SK-N-MC (cell line): ENCODE measurements around the gene LARGE1.

ENCODE experiments used
- DNase-seq: peaks from one replicate; pipeline ENCODE4 v3.0.0-alpha.2; 2011; ENCODE audit warnings: low read depth, low spot score
- H3K27ac ChIP-seq: fragments of 200-600 bp; sonication (generic); 2 replicates; pipeline ENCODE4 v1.5.1; 2016; ENCODE audit warnings: mixed run types
- H3K36me3 ChIP-seq: fragments of 200-600 bp; sonication (generic); 2 replicates; pipeline ENCODE4 v1.6.1; 2017; ENCODE audit warnings: antibody characterized with exemption, low read length, mixed read lengths; ENCODE audit not compliant: insufficient read depth
- H3K4me3 ChIP-seq: fragments of 200-600 bp; sonication (generic); 2 replicates; pipeline ENCODE4 v1.5.1; 2016
- H3K9ac ChIP-seq: fragments of 200-600 bp; sonication (generic); 2 replicates; pipeline ENCODE4 v1.8.0; 2017; ENCODE audit warnings: mixed run types, mixed read lengths; ENCODE audit not compliant: insufficient read length
- H3K9me3 ChIP-seq: fragments of 200-600 bp; sonication (generic); 2 replicates; pipeline ENCODE4 v1.6.1; 2017; ENCODE audit warnings: low read depth, mild to moderate bottlenecking, antibody characterized with exemption, low read length, moderate library complexity, mixed read lengths
- EZH2 ChIP-seq: fragments of 200-600 bp; sonication (generic); IDR thresholded peaks from one replicate; pipeline ENCODE4 v1.6.1; 2017; ENCODE audit warnings: antibody characterized with exemption
- FOXP2 ChIP-seq: optimal IDR thresholded peaks from 2 replicates; pipeline ENCODE3; 2011; ENCODE audit warnings: mild to moderate bottlenecking, moderate library complexity; ENCODE audit not compliant: insufficient read depth; ENCODE audit errors: extremely low read length, control extremely low read depth
- POLR2AphosphoS5 ChIP-seq: IDR thresholded peaks from 2 replicates; pipeline ENCODE4 v1.6.1; 2012; ENCODE audit warnings: mild to moderate bottlenecking, low read depth, low read length, borderline replicate concordance

The LARGE1 gene

DNA sequence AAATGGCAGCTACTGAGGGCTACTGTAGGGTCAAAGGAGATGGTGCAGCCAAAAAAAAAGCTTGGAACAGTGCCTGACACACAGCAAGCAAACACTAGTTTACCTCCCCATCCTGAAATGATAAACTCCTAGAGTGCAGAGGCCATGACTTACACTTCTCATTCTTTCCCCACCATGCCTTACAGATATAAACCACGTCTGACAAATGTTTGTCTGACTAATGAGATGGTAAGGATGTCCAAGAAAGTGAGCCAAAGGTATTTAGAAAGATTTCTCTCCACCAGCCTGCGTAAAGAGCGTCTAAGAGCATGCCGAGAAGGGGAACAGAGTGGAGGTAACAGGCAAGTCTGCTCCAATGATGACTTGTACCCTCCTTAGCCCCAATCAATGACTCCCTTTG lies 99.0 kb downstream of the LARGE1 start:
- DNase-seq, result no peak
- TF ChIP-seq FOXP2 (no peak), POLR2AphosphoS5 (no peak), EZH2 (no peak)
- H3K27ac ChIP-seq, result no peak overlapping the region
- H3K4me3 ChIP-seq, result no peak overlapping the region
- H3K9me3 ChIP-seq, result no peaks in the 10 kb centered on the region
- H3K9ac ChIP-seq, result no peak overlapping the region
- no peaks in the 10 kb centered on the region for H3K36me3 ChIP-seq

DNA sequence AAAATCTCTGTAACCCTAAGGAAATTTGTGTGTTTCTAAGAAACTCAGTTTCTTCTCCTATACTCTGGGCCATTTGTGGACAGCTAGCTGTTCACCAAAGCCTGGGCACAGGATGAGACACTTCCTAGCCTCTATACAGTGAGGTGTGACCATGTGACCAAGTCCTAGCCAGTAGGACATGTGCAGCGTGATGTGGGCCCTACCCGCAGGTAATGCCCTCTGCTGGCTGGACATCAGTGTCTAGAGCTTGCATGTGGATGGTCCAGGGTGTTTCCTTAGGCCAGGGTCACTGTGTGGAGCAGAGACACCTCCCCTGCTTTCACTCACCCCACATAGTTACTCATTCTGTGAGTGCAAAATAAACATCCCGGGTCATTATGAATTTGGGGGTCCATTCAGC lies 100.5 kb downstream of the LARGE1 start:
- H3K9ac ChIP-seq, result no peak overlapping the region
- TF ChIP-seq EZH2, result no peak
- TF ChIP-seq POLR2AphosphoS5, result no peak
- no peak for TF ChIP-seq FOXP2
- no peak overlapping the region for H3K4me3 ChIP-seq
- H3K9me3 ChIP-seq, result no peaks in the 10 kb centered on the region
- DNase-seq, result no peak
- no peak overlapping the region for H3K27ac ChIP-seq
- no peaks in the 10 kb centered on the region for H3K36me3 ChIP-seq

DNA sequence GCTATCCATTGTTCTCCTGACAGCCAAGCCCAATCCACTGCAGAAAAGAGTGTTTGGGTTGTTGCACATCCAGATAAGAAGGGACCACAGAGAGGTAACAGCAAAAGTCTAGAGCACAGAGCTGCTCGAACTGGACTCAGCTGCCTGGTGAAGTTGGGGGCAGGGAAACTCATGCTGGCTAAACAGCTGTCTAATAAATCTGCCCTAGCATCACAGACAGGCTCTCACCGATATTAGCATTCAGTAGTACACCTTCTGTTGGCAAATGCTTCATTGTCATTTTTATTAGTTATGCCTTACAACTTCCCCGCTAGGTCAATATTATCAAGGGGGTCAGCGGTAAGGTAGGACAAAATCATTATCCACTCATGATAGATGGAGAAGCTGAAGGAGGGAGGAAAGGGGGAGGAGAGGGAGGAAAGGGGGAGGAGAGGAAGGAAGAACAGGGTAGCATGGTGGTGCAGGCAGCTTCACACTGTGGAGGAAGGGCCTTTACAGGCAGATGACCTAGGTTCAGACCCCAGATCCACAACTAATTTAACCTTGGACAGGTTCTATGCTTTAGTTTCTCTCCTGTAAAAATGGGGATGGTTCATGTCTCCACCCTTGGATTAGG lies 102.7 kb downstream of the LARGE1 start:
- H3K9ac ChIP-seq, result no peak overlapping the region
- TF ChIP-seq FOXP2 (no peak), POLR2AphosphoS5 (no peak), EZH2 (no peak)
- H3K4me3 ChIP-seq, result no peak overlapping the region
- no peak overlapping the region for H3K27ac ChIP-seq
- H3K9me3 ChIP-seq, result no peaks in the 10 kb centered on the region
- DNase-seq, result no peak
- H3K36me3 ChIP-seq, result no peaks in the 10 kb centered on the region

DNA sequence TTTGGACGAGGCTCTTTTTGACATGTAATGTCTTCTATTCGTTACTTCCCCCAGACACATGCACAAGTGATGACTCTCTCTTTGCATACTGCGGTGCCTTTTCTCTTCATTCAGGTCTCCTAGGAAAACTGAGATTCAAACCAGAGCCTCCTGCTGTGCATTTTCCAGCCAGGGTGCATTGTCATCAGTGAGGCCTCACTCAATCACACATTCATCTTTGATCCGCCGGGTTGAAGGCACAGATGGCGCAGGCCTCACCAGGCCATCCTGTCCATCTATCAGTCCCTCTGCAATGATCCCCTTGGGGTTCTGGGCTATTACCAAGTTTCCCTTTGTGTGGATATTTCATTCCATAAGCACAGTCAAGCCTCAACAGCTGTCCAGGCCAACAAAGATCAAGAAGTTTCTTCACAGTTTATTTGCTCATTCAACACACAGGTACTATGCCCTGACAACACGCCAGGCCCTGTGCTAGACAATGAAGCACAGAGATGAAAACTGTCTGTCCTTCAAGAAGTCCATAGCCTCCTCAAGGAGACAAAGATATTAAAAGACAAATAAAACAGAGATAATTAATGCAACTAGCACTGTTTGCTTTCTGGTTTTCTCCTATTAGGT lies 107.8 kb downstream of the LARGE1 start:
- no peak overlapping the region for H3K27ac ChIP-seq
- H3K9me3 ChIP-seq, result no peaks in the 10 kb centered on the region
- H3K9ac ChIP-seq, result no peak overlapping the region
- DNase-seq, result no peak
- no peaks in the 10 kb centered on the region for H3K36me3 ChIP-seq
- no peak for TF ChIP-seq EZH2
- no peak for TF ChIP-seq FOXP2
- TF ChIP-seq POLR2AphosphoS5, result no peak
- H3K4me3 ChIP-seq, result no peak overlapping the region

DNA sequence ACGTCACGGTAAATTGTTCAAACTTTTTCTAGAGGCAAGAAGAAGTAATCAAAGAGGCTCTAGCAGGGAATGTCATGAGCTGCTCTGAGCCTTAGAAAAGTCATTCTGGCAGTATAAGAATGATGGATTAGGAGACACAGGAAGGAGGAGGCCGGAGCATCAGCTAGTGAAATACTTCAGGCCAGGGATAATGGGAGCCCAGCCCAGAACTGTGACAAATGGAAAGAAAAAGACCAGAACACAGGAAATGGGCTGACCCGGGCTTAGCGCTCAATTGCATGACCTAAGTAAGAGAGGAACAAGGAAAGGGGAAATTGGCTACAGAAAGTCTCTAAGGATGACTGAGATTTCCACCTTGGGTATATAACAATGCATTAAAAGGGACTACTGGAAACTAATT lies 108.6 kb downstream of the LARGE1 start:
- no peak overlapping the region for H3K4me3 ChIP-seq
- no peaks in the 10 kb centered on the region for H3K9me3 ChIP-seq
- H3K9ac ChIP-seq, result no peak overlapping the region
- no peaks in the 10 kb centered on the region for H3K36me3 ChIP-seq
- no peak overlapping the region for H3K27ac ChIP-seq
- no peak for TF ChIP-seq FOXP2
- no peak for DNase-seq

DNA sequence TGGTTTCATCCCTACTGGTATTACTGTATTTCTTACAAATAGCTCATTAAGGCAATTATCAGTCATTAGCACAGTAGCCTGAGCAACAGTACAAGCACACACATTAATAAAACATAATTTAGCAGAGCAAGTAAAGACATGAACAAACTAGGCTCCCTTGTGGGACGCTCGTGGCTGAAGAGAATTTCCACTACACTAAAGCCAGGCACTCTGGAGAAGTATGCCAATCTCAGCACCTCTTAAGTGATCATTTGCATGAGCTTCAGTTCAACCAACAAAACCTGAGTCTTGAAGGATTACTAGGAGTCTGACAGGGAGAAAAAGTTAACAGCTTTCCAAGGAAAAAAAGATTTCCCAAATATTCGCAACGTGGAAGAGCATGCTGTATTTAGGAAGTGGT lies 109.1 kb downstream of the LARGE1 start:
- H3K9me3 ChIP-seq, result no peaks in the 10 kb centered on the region
- H3K4me3 ChIP-seq, result no peak overlapping the region
- DNase-seq, result no peak
- H3K27ac ChIP-seq, result no peak overlapping the region
- no peak for TF ChIP-seq POLR2AphosphoS5
- TF ChIP-seq FOXP2, result no peak
- no peak for TF ChIP-seq EZH2
- H3K9ac ChIP-seq, result no peak overlapping the region
- H3K36me3 ChIP-seq, result no peaks in the 10 kb centered on the region

DNA sequence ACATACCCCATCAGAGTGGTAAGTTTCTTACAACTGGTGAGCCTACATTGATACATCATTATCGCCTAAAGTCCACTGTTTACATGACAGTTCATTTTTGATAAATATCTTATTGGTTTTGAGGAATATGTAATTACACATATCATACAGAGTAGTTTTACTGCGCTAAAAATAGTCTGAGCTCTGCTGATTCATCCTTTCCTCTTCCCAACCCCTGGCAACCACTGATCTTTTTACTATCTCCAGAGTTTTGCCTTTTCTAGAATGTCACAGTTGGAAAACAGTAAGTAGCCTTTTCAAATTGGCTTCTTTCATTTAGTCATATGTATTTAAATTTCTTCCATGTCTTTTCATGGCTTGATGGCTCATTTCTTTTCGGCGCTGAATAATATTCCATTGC lies 112.8 kb downstream of the LARGE1 start:
- Histone ChIP-seq H3K9ac (no peak overlapping the region), H3K27ac (no peak overlapping the region), H3K9me3 (no peaks in the 10 kb centered on the region), H3K36me3 (no peaks in the 10 kb centered on the region), H3K4me3 (no peak overlapping the region)
- DNase-seq, result no peak
- TF ChIP-seq FOXP2 (no peak), EZH2 (no peak), POLR2AphosphoS5 (no peak)

DNA sequence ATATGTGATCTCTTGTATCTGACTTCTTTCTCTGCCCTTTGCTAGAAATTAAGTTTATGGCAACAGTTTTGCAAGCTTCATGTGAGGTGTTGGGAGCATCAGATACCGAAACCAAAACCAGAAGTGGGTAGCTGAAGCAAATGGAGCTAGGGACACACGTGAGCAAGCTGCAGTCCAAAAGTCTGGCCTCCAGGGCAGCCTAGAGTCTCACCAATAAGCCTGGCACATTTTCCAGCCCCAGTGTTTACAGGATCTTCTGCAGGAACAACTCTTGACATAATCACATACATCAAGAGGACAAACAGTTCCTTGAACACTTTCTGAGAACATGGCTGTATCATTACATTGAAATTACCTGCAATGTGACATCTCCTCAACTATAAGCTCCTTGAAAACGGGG lies 114.1 kb downstream of the LARGE1 start:
- H3K9ac ChIP-seq, result no peak overlapping the region
- TF ChIP-seq FOXP2 (no peak), EZH2 (no peak), POLR2AphosphoS5 (no peak)
- H3K27ac ChIP-seq, result no peak overlapping the region
- no peaks in the 10 kb centered on the region for H3K36me3 ChIP-seq
- H3K4me3 ChIP-seq, result no peak overlapping the region
- no peak for DNase-seq
- H3K9me3 ChIP-seq, result no peaks in the 10 kb centered on the region
